ENCODE measurements around the gene WDR48.

DNA sequence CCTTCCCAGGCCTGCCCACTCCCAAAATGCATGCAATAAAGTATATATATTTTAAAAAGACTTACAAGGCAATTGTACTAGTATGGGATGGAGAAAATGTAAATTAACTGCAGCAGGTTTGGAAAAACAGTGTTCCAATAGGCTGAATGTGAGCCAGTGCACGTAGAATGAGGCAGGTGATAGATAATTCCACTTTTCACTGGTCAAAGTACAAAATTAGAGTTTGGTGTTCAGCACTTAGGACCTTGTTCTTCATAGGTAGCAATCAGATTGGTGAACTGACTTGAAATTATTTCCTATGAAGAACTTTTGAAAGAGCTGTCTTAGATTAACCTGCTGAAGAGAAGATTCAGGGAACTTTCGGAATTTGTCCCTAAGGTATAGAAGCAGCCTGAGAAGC lies 1.9 kb downstream of the WDR48 start:
- TF ChIP-seq, protein P1, sequence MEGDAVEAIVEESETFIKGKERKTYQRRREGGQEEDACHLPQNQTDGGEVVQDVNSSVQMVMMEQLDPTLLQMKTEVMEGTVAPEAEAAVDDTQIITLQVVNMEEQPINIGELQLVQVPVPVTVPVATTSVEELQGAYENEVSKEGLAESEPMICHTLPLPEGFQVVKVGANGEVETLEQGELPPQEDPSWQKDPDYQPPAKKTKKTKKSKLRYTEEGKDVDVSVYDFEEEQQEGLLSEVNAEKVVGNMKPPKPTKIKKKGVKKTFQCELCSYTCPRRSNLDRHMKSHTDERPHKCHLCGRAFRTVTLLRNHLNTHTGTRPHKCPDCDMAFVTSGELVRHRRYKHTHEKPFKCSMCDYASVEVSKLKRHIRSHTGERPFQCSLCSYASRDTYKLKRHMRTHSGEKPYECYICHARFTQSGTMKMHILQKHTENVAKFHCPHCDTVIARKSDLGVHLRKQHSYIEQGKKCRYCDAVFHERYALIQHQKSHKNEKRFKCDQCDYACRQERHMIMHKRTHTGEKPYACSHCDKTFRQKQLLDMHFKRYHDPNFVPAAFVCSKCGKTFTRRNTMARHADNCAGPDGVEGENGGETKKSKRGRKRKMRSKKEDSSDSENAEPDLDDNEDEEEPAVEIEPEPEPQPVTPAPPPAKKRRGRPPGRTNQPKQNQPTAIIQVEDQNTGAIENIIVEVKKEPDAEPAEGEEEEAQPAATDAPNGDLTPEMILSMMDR (IDR thresholded peaks at IDR 0.05) = no peak
- TF ChIP-seq POLR2A (IDR thresholded peaks at IDR 0.05) = no peak

Measured in thyroid gland (tissue), 4 donors.